ENCODE measurements around the gene FAAH. TPM values are rescaled to one million over a fixed set of nuclear protein-coding genes. Genes with fewer than 3 reads are reported as not detected.

The FAAH gene
- total RNA-seq, 1 experiment from 2014 or later: not detected

- H3K4me2 ChIP-seq (ENCODE audit: low read depth, low read length, poor library complexity, severe bottlenecking): no peak overlapping the region
- H3K4me3 ChIP-seq (ENCODE audit: low read length): no peak overlapping the region
- H3K4me1 ChIP-seq (ENCODE audit: low read length): no peaks in the 10 kb centered on the region
- no peaks in the 10 kb centered on the region for H3K36me3 ChIP-seq (ENCODE audit: insufficient read depth, low read length)
- H3K9me2 ChIP-seq (replicated peaks; ENCODE audit: insufficient read depth, low read length): no peaks in the 10 kb centered on the region
- H2AFZ ChIP-seq (ENCODE audit: low read length): no peak overlapping the region
- no peak overlapping the region for H3K9ac ChIP-seq (ENCODE audit: low read length)
- H3K27ac ChIP-seq (ENCODE audit: low read length): no peak overlapping the region
- H3K79me2 ChIP-seq (ENCODE audit: low read length): no peaks in the 10 kb centered on the region
- H3K27me3 ChIP-seq (ENCODE audit: low read length): no peaks in the 10 kb centered on the region
- H4K20me1 ChIP-seq (ENCODE audit: insufficient read depth, low read depth, low read length): no peaks in the 10 kb centered on the region
- no peaks in the 10 kb centered on the region for H3K9me3 ChIP-seq (ENCODE audit: low read length)
- no peak for DNase-seq
These were observed 67.1 kb downstream of the FAAH start for GRCh38 chr1:46461017-46461808.

- no peaks in the 10 kb centered on the region for H4K20me1 ChIP-seq (ENCODE audit: insufficient read depth, low read depth, low read length)
- H3K79me2 ChIP-seq (ENCODE audit: low read length): no peaks in the 10 kb centered on the region
- H3K27me3 ChIP-seq (ENCODE audit: low read length): no peaks in the 10 kb centered on the region
- H2AFZ ChIP-seq (ENCODE audit: low read length): no peak overlapping the region
- no peak overlapping the region for H3K9ac ChIP-seq (ENCODE audit: low read length)
- no peaks in the 10 kb centered on the region for H3K9me2 ChIP-seq (replicated peaks; ENCODE audit: insufficient read depth, low read length)
- DNase-seq: no peak
- no peaks in the 10 kb centered on the region for H3K36me3 ChIP-seq (ENCODE audit: insufficient read depth, low read length)
- H3K27ac ChIP-seq (ENCODE audit: low read length): no peak overlapping the region
- H3K9me3 ChIP-seq (ENCODE audit: low read length): no peaks in the 10 kb centered on the region
- H3K4me3 ChIP-seq (ENCODE audit: low read length): no peak overlapping the region
- no peak overlapping the region for H3K4me2 ChIP-seq (ENCODE audit: low read depth, low read length, poor library complexity, severe bottlenecking)
- no peaks in the 10 kb centered on the region for H3K4me1 ChIP-seq (ENCODE audit: low read length)
These were observed 67.8 kb downstream of the FAAH start for GRCh38 chr1:46461809-46462448.

Other genes starting within 250 kb of the FAAH start
- gene TSPAN1, start 219.2 kb upstream of the FAAH start, total RNA-seq (2014; rRNA removed; shearing (Covaris generic); ENCODE audit: low replicate concordance): not detected in 2 replicates
- gene P3R3URF, start 217.8 kb upstream of the FAAH start, total RNA-seq (2014; rRNA removed; shearing (Covaris generic); ENCODE audit: low replicate concordance): not detected in 2 replicates
- 55.0 and 65.1 TPM in 2 replicates for gene POMGNT1, start 195.9 kb upstream of the FAAH start, total RNA-seq (2014; rRNA removed; shearing (Covaris generic); ENCODE audit: low replicate concordance)
- gene LURAP1, start 191.0 kb upstream of the FAAH start, total RNA-seq (2014; rRNA removed; shearing (Covaris generic); ENCODE audit: low replicate concordance): 0.25 TPM in 1 of 2 replicates, not detected in the other
- 10.5 and 18.0 TPM in 2 replicates for gene RAD54L, start 146.6 kb upstream of the FAAH start, total RNA-seq (2014; rRNA removed; shearing (Covaris generic); ENCODE audit: low replicate concordance)
- 64.1 and 69.1 TPM in 2 replicates for gene LRRC41, start 90.7 kb upstream of the FAAH start, total RNA-seq (2014; rRNA removed; shearing (Covaris generic); ENCODE audit: low replicate concordance)
- gene UQCRH, start 90.6 kb upstream of the FAAH start, total RNA-seq (2014; rRNA removed; shearing (Covaris generic); ENCODE audit: low replicate concordance): 455 and 533 TPM in 2 replicates
- gene NSUN4, start 53.5 kb upstream of the FAAH start, total RNA-seq (2014; rRNA removed; shearing (Covaris generic); ENCODE audit: low replicate concordance): 15.9 and 27.1 TPM in 2 replicates
- not detected in 2 replicates for gene DMBX1, start 95.5 kb downstream of the FAAH start, total RNA-seq (2014; rRNA removed; shearing (Covaris generic); ENCODE audit: low replicate concordance)
- gene KNCN, start 157.3 kb downstream of the FAAH start, total RNA-seq (2014; rRNA removed; shearing (Covaris generic); ENCODE audit: low replicate concordance): not detected in 2 replicates
- 11.2 and 14.0 TPM in 2 replicates for gene MKNK1, start 210.0 kb downstream of the FAAH start, total RNA-seq (2014; rRNA removed; shearing (Covaris generic); ENCODE audit: low replicate concordance)
- gene MOB3C, start 222.5 kb downstream of the FAAH start, total RNA-seq (2014; rRNA removed; shearing (Covaris generic); ENCODE audit: low replicate concordance): 2.2 and 5.1 TPM in 2 replicates

Measured in Karpas-422 (cell line).